HG02943 (cell line): ENCODE measurements around the gene SUN5.

Source experiments
- ATAC-seq: cut with Tn5 transposase; IDR thresholded peaks from one replicate; pipeline ENCODE4 v1.9.1; 2021; ENCODE audit warnings: mild to moderate bottlenecking, low read depth, moderate library complexity; ENCODE audit not compliant: unreplicated experiment

Gene SUN5

DNA sequence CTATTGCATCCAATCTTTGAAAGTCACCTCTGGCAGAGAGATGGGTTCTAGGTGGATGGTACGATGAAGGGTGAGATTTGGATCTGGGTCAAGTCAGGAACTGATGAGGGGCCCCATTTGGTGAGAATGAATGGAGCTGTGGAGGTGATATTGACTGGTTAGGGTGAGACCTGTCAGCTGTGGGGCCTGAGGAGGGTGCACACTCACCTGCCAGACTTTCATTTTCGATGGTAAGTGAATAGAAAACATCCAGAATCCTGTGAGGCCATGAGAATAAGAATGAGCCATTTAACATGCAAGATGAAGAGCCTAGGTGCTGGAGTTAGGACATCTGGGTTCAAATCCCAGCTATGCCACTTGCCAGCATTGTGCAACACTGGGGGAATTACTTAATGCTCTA, 6.8 kb downstream of the SUN5 start:
- ATAC-seq = no peak

GRCh38 chr20:32995802-32996201, 8.4 kb downstream of the SUN5 start:
- ATAC-seq = no peak

DNA sequence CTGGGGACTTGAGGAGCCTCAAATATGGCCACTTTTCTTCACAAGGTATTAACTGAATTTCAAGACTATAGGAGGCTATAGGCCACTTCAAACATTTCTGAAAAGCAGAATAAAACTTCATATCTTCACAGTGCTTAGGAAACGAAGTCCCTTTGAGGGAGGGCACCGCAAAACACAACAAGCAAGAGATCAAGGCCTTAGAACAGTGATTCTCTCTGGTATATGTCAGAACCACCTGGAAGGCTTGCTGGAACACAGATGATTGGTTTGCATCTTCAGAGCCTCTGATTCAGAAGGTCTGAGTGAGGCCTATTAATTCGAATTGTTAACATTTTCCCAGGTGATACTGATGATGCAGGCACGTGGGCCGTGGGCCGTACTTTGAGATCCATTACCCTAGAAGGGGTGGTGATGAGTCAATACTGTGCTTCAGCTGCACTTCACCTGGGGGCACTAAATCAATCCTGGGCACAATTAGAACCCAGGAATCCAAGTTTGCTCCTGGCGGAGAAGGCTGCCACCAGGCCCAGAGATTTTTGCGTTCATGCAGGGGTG, 10.7 kb downstream of the SUN5 start:
- ATAC-seq = no peak

GRCh38 chr20:32991792-32992641, 12.2 kb downstream of the SUN5 start:
- no peak for ATAC-seq

- no peak for ATAC-seq
These were observed 12.8 kb downstream of the SUN5 start for GRCh38 chr20:32991383-32991782.

GRCh38 chr20:32990426-32990825, 13.8 kb downstream of the SUN5 start:
- ATAC-seq = no peak

DNA sequence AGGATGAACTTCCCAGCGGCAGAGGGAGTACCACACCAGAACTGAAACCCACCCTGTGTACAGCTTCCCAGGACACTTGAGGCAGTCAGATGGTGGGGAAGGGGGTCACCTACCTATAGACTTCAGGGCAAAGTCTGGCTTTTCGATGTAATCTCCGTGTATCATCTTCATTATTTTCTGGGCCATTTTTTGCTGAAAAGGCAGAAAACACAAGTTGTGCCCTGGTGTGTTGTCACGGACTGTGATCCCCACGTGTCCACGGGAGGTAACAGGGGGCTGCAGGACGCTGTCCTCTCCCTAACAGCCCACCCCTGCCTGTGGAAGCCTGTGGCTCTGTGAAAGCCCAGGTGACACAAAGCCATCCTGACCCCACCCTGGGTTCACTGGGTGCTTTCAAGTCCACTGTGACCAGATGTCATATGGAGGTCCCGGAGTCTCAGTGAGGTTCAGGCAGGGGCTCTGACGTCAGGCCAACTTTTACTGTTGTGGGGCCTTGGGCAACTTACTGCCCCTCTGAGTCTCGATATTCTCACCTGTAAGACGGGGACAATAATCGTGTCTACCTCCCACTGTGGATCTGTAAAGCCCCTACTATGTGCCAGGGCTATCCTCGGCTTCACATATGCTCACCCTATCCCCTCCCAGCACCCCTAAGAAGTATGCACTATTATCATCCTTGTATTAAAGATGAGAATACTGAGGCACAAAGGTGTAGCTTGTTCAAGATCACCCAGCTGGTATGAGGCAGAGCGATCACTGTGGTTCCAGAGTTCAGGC, 14.5 kb downstream of the SUN5 start:
- no peak for ATAC-seq

DNA sequence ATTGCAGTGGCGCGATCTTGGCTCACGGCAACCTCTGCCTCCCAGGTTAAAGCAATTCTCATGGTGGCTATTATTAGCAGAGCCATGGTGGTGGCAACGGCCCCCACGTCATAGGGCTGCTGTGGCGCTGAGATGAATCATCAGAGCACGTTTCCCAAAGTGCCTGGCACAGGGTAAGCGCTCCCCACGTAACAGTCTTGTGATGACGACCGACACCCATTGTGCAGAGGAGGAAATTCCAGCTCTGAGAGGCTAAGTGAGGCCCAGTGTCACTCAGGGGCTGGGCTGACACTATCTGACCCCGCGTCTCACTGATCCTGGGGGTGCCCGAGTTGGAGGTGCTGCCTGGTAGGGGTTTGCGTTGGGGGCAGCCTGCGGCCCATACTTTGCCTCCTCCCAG, 16.2 kb downstream of the SUN5 start:
- ATAC-seq = no peak

DNA sequence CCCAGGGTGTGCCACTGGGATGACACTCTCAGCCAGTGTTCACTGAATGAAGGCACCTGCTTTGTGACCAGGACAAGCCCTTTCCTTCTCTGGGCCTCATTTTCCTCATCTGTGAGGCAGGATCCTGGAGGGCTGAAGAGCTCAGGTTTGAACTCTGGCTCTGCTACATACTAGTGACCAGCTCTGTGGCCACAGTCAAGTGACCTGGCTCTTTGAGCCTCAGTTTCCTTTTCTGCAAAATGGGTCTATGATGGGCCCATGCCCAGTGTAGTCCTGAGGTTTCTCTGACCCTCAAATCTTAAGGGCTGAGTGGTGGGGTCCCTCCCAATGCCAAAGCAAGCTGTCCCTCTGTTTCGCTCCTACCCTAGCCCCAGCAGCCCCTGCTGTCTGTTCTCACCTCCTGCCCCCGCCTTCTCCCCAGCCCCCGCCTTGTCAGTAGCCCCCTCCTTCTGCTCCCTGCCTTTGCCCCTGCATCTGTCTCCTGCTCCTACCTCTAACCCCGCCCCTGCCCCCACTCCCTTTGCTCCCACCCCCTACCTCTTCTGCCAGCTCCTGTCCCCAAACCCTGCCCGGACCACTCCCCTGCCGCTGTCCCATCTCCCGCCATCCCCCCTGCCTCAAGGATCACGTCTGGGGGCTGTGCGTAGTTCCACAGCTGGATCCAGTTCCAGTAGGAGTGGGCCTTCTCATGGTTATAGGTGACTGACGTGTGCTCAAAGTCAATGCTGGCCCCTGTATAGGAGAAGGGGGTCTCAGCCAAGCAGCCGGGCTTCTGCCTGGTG, 17.0 kb downstream of the SUN5 start:
- no peak for ATAC-seq

- ATAC-seq = no peak
These were observed 17.8 kb downstream of the SUN5 start for GRCh38 chr20:32986331-32986966.

DNA sequence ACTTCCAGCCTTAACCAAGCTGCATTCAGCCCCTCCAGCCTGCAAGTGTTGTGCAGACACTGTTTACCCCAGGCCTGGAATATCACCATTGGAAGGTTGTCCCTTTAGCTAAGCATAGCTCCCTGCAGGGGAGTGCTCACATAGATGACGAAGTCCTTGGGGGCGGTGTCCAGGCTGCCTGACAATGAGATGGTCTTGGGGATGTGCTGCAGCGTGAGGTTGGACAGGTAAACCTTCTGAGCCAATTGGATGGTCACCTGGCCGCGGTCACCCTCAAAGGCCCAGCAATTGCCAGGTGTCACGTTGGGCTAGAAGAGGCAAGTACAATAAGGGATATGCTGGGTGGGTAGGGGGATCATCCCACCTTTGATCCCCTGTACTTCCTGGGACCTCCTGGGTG, 18.6 kb downstream of the SUN5 start:
- no peak for ATAC-seq

DNA sequence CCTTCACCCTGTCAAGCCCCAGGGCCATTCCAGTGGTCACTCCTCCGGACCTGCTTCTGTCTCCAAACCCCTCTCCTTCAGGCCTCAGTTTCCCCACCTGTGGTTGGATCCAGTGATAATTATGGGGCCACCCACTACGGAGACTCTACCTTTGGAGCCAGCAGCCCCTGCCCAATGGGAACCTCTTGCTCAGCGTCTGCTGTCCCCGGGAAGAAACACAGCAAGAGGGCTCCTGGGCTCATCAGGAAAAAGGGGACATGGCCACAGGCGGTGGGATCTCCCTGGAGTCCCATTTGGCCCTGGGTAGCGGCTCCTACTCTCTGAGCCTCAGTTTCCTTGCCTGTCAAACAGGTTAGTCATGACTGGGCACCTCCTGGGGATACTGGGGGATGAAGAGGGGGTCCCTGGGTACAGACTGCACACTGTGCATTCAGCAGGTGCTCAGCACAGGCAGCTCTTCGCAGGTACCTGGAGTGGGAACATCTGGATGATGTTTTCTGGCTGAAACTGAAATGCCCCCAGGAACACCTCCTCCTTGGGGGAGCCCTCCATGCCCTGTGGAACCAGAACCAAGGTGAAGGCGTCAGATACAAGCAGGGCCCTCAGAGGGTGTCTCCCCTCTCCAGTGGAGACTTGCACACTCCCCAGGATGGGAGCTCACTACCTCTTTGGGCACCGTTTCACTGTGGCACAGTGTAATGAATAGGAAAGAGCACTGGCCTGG, 19.4 kb downstream of the SUN5 start:
- no peak for ATAC-seq

DNA sequence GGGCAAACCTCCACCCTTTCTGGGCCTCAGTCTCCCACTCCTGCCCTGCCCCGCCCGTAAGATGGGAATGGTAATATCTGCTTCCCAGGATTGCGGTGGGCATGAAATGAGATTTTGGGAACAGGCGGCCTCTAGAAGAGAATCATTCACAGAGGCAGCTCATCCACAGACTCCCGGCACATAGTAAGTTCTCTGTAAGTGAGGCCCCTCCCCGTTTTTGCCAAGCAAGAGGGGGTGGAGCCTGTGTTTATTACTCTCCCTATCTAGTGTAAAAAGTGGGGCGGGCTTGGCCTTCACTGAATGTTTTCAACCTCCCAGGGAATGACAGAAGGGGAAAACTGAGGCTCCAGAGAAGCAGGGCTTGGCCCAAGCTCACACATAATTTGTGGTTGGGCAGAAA, 20.0 kb downstream of the SUN5 start:
- ATAC-seq = no peak

GRCh38 chr20:32983459-32984112, 20.6 kb downstream of the SUN5 start:
- no peak for ATAC-seq

- ATAC-seq = no peak
These were observed 21.4 kb downstream of the SUN5 start for GRCh38 chr20:32982617-32983458.

DNA sequence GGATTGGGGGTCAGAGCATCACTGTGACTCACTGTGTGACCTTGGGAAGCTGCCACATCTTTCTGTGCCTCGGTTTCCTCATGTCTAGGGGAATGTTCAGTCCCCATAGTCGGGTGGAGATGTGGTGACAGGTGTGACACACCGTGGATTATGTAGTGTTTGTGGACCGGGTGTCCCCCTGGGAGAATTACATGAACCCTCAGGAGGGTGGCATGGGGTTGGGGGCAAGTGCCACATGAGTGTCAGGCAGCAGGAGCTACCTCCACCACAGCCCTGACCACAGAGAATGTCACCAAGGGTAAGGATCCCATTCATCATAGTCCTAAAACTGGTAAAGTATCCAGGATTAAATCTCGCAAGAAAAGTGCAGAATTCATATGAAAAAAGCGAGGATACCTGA, 23.2 kb downstream of the SUN5 start:
- no peak for ATAC-seq

GRCh38 chr20:32980131-32980941, 23.9 kb downstream of the SUN5 start:
- no peak for ATAC-seq
